ENCODE measurements around the gene TSR3.

DNA sequence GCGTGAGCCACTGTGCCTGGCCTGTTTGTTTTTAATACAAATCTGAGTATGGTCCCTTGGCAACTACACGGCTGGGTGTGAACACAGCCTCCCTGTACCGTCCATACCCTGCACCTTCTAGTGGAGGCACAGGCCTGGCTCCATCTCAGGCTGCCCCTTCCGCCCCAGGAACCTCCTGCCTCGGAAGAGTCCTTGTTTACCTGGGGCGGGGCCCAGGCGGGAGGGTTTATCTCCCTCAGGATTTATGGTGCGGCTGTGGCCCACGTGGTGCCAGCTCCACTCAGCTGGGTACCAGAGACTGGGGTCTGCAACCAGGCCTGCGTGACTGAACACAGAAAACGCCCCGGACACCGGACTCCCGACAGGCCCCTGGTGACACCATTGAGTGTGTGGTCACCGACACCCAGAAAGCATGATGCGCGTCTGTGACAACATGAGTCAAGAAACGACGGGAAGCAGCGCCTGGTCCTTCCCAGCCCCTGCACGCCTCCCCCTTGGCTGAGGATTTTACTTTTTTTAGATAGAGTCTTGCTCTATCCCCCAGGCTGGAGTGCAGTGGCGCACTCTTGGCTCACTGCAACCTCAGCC is 43.9 kb upstream of the TSR3 start:
- TF ChIP-seq RAD21 (CRISPR knock-in tag; IDR thresholded peaks at IDR 0.05) (no peak), ZNF121 (CRISPR knock-in tag; IDR thresholded peaks at IDR 0.05) (no peak), TBP (CRISPR knock-in tag; IDR thresholded peaks at IDR 0.05) (no peak), TARDBP (CRISPR knock-in tag; IDR thresholded peaks at IDR 0.05) (no peak), ZNF24 (IDR thresholded peaks at IDR 0.05) (no peak)
- TF ChIP-seq, protein P1, sequence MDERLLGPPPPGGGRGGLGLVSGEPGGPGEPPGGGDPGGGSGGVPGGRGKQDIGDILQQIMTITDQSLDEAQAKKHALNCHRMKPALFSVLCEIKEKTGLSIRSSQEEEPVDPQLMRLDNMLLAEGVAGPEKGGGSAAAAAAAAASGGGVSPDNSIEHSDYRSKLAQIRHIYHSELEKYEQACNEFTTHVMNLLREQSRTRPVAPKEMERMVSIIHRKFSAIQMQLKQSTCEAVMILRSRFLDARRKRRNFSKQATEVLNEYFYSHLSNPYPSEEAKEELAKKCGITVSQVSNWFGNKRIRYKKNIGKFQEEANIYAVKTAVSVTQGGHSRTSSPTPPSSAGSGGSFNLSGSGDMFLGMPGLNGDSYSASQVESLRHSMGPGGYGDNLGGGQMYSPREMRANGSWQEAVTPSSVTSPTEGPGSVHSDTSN (CRISPR knock-in tag; IDR thresholded peaks at IDR 0.05), result no peak
- TF ChIP-seq, protein P2, sequence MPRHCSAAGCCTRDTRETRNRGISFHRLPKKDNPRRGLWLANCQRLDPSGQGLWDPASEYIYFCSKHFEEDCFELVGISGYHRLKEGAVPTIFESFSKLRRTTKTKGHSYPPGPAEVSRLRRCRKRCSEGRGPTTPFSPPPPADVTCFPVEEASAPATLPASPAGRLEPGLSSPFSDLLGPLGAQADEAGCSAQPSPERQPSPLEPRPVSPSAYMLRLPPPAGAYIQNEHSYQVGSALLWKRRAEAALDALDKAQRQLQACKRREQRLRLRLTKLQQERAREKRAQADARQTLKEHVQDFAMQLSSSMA (CRISPR knock-in tag; IDR thresholded peaks at IDR 0.05), result no peak
